GM12865 (cell line): ENCODE measurements around the gene GALNT2.

ENCODE experiments used
- DNase-seq: peaks from one replicate; pipeline ENCODE4 v3.0.0; 2010; ENCODE audit warnings: low read depth
- H3K4me3 ChIP-seq: 2 replicates; pipeline ENCODE4 v1.5.1; 2011; ENCODE audit warnings: mild to moderate bottlenecking, low read depth, low read length, control low read depth
- CTCF ChIP-seq: IDR thresholded peaks from 2 replicates; pipeline ENCODE4 v1.5.1; 2011; ENCODE audit warnings: low read length, control low read depth, low read depth, inconsistent platforms; ENCODE audit not compliant: insufficient read depth; ENCODE audit errors: missing control alignments

Gene GALNT2

GRCh38 chr1:230132758-230133157 lies 65.7 kb downstream of the GALNT2 start:
- DNase-seq = no peak
- H3K4me3 ChIP-seq = no peak overlapping the region

GRCh38 chr1:230135726-230136125 lies 68.7 kb downstream of the GALNT2 start:
- no peak for DNase-seq

More at GRCh38 chr1:230132758-230133157, 65.7 kb downstream of the GALNT2 start:
- no peak for TF ChIP-seq CTCF

GRCh38 chr1:230136453-230137336 lies 69.7 kb downstream of the GALNT2 start:
- H3K4me3 ChIP-seq = no peak overlapping the region
- no peak for DNase-seq
- TF ChIP-seq CTCF = no peak

More at GRCh38 chr1:230135726-230136125, 68.7 kb downstream of the GALNT2 start:
- H3K4me3 ChIP-seq = no peak overlapping the region
- no peak for TF ChIP-seq CTCF

- no peak for DNase-seq
- TF ChIP-seq CTCF = no peak
Observed at GRCh38 chr1:230137337-230137815, 70.3 kb downstream of the GALNT2 start.

GRCh38 chr1:230138561-230139239 lies 71.7 kb downstream of the GALNT2 start:
- DNase-seq = no peak
- no peak overlapping the region for H3K4me3 ChIP-seq
- TF ChIP-seq CTCF = no peak

More at GRCh38 chr1:230137337-230137815, 70.3 kb downstream of the GALNT2 start:
- no peak overlapping the region for H3K4me3 ChIP-seq

GRCh38 chr1:230139315-230139714 lies 72.3 kb downstream of the GALNT2 start:
- no peak for TF ChIP-seq CTCF
- no peak overlapping the region for H3K4me3 ChIP-seq
- DNase-seq = no peak
